Kidney (tissue), 14 donors: ENCODE measurements around the gene RALBP1. TPM values are rescaled to one million over a fixed set of nuclear protein-coding genes. Genes with fewer than 3 reads are reported as not detected.

Source experiments
- DNase-seq, 5 donors: peaks; one replicate each; pipeline ENCODE4 v3.0.0-alpha.2; 2013 to 2020
- FAIRE-seq: peaks from 2 replicates; lab custom pipeline; 2012; peaks lifted over from hg19 to GRCh38; lab: Jason Lieb, UNC
- H3K27ac ChIP-seq, 2 donors: one replicate each; pipeline ENCODE4 v1.7.0; 2013; ENCODE audit warnings: low read depth in 2 of 2, low read length in 2 of 2, inconsistent platforms in 1 of 2
- H3K27me3 ChIP-seq: one replicate; pipeline ENCODE4 v1.7.1; 2013; ENCODE audit warnings: low read length, inconsistent platforms; ENCODE audit not compliant: control insufficient read depth, insufficient read depth
- H3K36me3 ChIP-seq, 3 donors: one replicate each; pipeline versions ENCODE4 v1.7.0 to v1.7.1; 2013; ENCODE audit warnings: low read length in 3 of 3, control low read depth in 1 of 3, inconsistent platforms in 1 of 3; ENCODE audit not compliant: insufficient read depth in 3 of 3, control insufficient read depth in 2 of 3
- H3K4me1 ChIP-seq, 3 donors: one replicate each; pipeline versions ENCODE4 v1.7.0 to v1.7.1; 2013; ENCODE audit warnings: low read length in 3 of 3, inconsistent platforms in 1 of 3, low read depth in 1 of 3; ENCODE audit not compliant: control insufficient read depth in 2 of 3, insufficient read depth in 2 of 3
- H3K4me3 ChIP-seq, 3 donors: one replicate each; pipeline versions ENCODE4 v1.7.0 to v1.8.1; 2013; ENCODE audit warnings: low read length in 3 of 3, control low read depth in 1 of 3, inconsistent platforms in 1 of 3
- H3K9ac ChIP-seq, 3 donors: one replicate each; pipeline versions ENCODE4 v1.7.0 to v1.7.1; 2013; ENCODE audit warnings: low read length in 3 of 3, control low read depth in 1 of 3, inconsistent platforms in 1 of 3
- H3K9me3 ChIP-seq, 3 donors: one replicate each; pipeline versions ENCODE4 v1.7.0 to v1.7.1; 2013; ENCODE audit warnings: low read length in 3 of 3, control low read depth in 1 of 3, inconsistent platforms in 1 of 3; ENCODE audit not compliant: control insufficient read depth in 2 of 3, insufficient read depth in 1 of 3
- intact Hi-C: fragments of 100-400 bp; cut with DNase I; formaldehyde crosslinking; loops from one replicate; pipeline ENCODE4 v1.11.1; 2022
- polyA plus RNA-seq: library from polyadenylated mRNA; stranded (reverse); fragments of 350-450 nt; fragmentation: Illumina TruSeq; extraction: RNeasy Lipid Tissue Mini Kit (QIAGEN cat#74804); gene quantifications from one replicate; pipeline ENCODE4 v1.2.3, GENCODE V29; 2014; ENCODE audit warnings: low read depth, low replicate concordance; ENCODE audit not compliant: insufficient read depth
- total RNA-seq: library from RNA; stranded (reverse); fragmentation: NEBNext Ultra II Directional; extraction: Animal tissue kit (Norgen Biotek cat#: 25700); gene quantifications from one replicate; pipeline ENCODE4 v1.2.1, GENCODE V29; 2021
- TF ChIP-seq, protein P1 (sequence below): IDR thresholded peaks from 3 replicates; pipeline ENCODE4 v1.5.1; 2012; ENCODE audit warnings: mild to moderate bottlenecking, moderate library complexity, borderline replicate concordance; ENCODE audit not compliant: insufficient read depth; ENCODE audit errors: extremely low read depth
- donor health status: control.
- donor health status: control.
- donor health status: control.
- donor health status: control.
- donor health status: control.
- donor health status: DM: yes; HTN: yes; CAD: no.
- donor health status: Normal renal cell carcinoma (clear cell type).

The RALBP1 gene
- total and polyA plus RNA-seq, 2 donors from 2014 or later = 59.5 to 64.3 TPM

DNA sequence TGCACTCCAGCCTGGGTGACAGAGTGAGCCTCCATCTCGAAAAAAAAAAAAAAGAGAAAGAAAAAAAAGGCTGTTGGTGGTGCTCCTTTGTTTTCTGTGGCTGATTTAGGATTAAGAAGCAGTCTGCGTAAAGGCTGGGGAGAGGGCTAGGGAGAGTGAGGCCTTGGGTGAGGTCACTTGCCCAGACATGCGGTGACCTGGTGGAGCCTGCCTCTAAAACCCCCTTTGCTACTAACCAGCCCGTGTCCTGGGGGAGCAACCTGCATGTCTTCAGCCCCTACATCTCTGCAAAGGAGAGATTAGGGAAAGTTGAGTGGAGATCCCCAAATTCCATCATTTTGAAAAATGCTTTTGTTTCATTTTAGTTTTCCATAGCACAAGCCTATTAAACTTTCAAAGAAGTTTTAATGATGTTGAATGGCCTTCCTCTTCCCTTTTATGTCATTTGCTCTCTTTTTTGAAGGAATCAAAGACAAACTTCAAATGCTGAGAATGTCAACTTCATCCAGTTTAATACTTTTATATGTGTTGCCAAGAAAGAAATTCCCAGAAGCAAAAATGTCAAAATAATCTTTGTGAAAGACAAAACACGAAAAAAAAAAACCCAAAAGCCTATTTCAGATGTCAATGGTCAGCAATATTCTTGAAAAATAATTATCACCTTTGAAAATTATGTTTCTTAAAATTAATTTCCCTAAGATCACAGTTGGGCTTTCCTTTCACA, 38.9 kb upstream of the RALBP1 start:
- Histone ChIP-seq H3K9ac (no peak overlapping the region), H3K27me3 (no peaks in the 10 kb centered on the region), H3K27ac (no peak overlapping the region), H3K36me3 (no peaks in the 10 kb centered on the region), H3K4me3 (no peak overlapping the region), H3K9me3 (no peaks in the 10 kb centered on the region), H3K4me1 (no peaks in the 10 kb centered on the region)
- peak; percentile 25 for FAIRE-seq
- intact Hi-C loops = no loop called here
- peak in 2 of 5 donors; percentile 22 to 59 for DNase-seq
- TF ChIP-seq, protein P1, sequence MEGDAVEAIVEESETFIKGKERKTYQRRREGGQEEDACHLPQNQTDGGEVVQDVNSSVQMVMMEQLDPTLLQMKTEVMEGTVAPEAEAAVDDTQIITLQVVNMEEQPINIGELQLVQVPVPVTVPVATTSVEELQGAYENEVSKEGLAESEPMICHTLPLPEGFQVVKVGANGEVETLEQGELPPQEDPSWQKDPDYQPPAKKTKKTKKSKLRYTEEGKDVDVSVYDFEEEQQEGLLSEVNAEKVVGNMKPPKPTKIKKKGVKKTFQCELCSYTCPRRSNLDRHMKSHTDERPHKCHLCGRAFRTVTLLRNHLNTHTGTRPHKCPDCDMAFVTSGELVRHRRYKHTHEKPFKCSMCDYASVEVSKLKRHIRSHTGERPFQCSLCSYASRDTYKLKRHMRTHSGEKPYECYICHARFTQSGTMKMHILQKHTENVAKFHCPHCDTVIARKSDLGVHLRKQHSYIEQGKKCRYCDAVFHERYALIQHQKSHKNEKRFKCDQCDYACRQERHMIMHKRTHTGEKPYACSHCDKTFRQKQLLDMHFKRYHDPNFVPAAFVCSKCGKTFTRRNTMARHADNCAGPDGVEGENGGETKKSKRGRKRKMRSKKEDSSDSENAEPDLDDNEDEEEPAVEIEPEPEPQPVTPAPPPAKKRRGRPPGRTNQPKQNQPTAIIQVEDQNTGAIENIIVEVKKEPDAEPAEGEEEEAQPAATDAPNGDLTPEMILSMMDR = no peak

DNA sequence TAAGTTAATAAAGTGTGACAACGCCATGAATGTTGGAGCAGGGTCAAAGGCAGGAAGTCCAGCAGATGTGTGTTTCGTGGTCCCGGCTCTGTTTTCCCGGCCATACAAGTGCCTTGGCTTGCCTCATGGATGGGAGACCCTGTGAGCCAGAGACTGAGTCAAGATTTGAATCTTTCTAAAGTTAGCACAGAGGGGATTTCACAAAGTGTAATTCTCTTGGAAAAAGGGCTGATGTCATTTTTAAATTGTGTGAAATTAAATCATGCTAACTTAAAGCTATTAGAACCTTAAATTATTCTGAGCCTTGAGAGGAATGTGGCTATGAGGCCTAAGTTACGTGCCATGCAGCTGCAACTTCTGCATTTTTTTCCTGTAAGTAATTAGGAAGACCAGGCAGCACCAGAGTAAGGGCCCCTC, 38.3 kb upstream of the RALBP1 start:
- Histone ChIP-seq H3K9ac (no peak overlapping the region), H3K9me3 (no peaks in the 10 kb centered on the region), H3K36me3 (no peaks in the 10 kb centered on the region), H3K4me3 (no peak overlapping the region), H3K27ac (no peak overlapping the region), H3K27me3 (no peaks in the 10 kb centered on the region), H3K4me1 (no peaks in the 10 kb centered on the region)
- intact Hi-C loops = no loop called here
- TF ChIP-seq, protein P1 = no peak
- DNase-seq (peak in 3 of 5 donors; percentile 42 to 81 (median 71)), FAIRE-seq (no peak)

DNA sequence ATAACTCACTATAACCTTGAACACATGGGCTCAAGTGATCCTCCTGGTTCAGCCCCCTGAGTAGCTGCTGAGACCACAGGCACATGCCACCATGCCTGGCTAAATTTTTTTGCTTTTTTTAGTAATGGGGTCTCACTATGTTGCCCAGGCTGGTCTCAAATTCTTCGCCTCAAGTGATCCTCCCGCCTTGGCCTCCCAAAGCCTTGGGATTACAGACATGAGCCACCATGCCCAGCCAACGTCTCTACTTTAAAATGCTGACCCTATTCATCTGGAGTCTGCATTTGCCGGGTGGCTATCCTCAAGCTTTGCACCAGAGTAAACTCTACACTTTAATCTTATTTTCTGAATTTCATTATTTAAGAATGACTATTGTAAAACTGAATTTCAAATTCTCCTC, 37.6 kb upstream of the RALBP1 start:
- no peak overlapping the region for H3K27ac ChIP-seq
- DNase-seq (no peak), FAIRE-seq (no peak)
- TF ChIP-seq, protein P1 = no peak
- no peaks in the 10 kb centered on the region for H3K36me3 ChIP-seq
- H3K27me3 ChIP-seq = no peaks in the 10 kb centered on the region
- H3K4me1 ChIP-seq = no peaks in the 10 kb centered on the region
- no peak overlapping the region for H3K4me3 ChIP-seq
- no peaks in the 10 kb centered on the region for H3K9me3 ChIP-seq
- intact Hi-C loops = no loop called here
- H3K9ac ChIP-seq = no peak overlapping the region

DNA sequence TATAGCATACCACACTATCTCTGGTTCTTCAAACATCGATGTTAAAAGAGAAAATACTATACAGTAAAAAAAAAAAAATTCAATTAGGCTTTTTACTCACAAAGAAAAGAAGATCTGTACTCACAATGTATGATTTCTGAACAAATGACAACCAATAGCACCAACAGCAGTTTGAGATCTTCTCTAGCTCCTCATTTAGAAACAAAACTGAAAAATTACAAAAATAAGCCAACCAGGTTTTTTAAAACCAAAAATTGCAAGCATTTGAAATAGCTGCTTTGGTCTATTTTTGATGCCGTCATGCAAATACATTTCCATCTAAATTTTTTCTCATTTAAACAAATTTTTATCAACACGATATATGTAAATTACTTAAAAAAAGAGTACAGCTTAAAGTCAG, 34.3 kb upstream of the RALBP1 start:
- FAIRE-seq (no peak), DNase-seq (no peak)
- Histone ChIP-seq H3K27ac (no peak overlapping the region), H3K27me3 (no peaks in the 10 kb centered on the region), H3K4me3 (no peak overlapping the region), H3K4me1 (no peaks in the 10 kb centered on the region), H3K9me3 (no peaks in the 10 kb centered on the region), H3K9ac (no peak overlapping the region), H3K36me3 (no peaks in the 10 kb centered on the region)
- intact Hi-C loops = no loop called here
- TF ChIP-seq, protein P1 = no peak
